Left lung (tissue), 10 donors: ENCODE results near the gene KLHL14. TPM values are rescaled to one million over a fixed set of nuclear protein-coding genes. Genes with fewer than 3 reads are reported as not detected.
A peak's percentile ranks its signal among the peaks of the same experiment; 100 is the strongest.

Experiments
- ATAC-seq: fragments of 200-7000 bp; cut with Tn5 transposase; one replicate; pipeline ENCODE4 v1.9.1; 2020; ENCODE audit warnings: moderate library complexity
- DNase-seq, 4 donors: peaks; one replicate each; pipeline ENCODE4 v3.0.0-alpha.2; 2013 to 2020
- H3K27ac ChIP-seq, 2 donors: fragments of 200-600 bp; sonication (generic) in 1 of 2; one replicate each; pipeline versions ENCODE4 v1.5.0 to v1.8.0; 2020 to 2021
- H3K27me3 ChIP-seq, 2 donors: fragments of 200-600 bp; sonication (generic) in 1 of 2; one replicate each; pipeline versions ENCODE4 v1.5.0 to v1.8.0; 2020 to 2021
- H3K36me3 ChIP-seq, 2 donors: fragments of 200-600 bp; sonication (generic) in 1 of 2; one replicate each; pipeline versions ENCODE4 v1.5.0 to v1.8.0; 2020 to 2021
- H3K4me1 ChIP-seq, 2 donors: fragments of 200-600 bp; one replicate each; pipeline ENCODE4 v1.8.0; 2021
- H3K4me3 ChIP-seq, 2 donors: fragments of 200-600 bp; sonication (generic) in 1 of 2; one replicate each; pipeline versions ENCODE4 v1.5.0 to v1.8.0; 2020 to 2021; ENCODE audit warnings: mild to moderate bottlenecking in 1 of 2
- H3K9me3 ChIP-seq, 2 donors: fragments of 200-600 bp; sonication (generic) in 1 of 2; one replicate each; pipeline versions ENCODE4 v1.5.0 to v1.8.0; 2020 to 2021
- intact Hi-C, 2 donors: fragments of 100-400 bp; cut with DNase I; formaldehyde crosslinking; loops; one replicate each; pipeline versions ENCODE4 v1.11.2 to v1.14.2; 2022
- polyA plus RNA-seq, 6 donors: library from polyadenylated mRNA; unstranded; fragments of 120-200 nt; gene quantifications; one replicate each; pipeline ENCODE4 v1.2.1, GENCODE V29; 2013; ENCODE audit not compliant: insufficient read length in 6 of 6
- total RNA-seq, 2 donors: library from RNA; stranded (reverse); fragmentation: NEBNext Ultra II Directional; extraction: Animal tissue kit (Norgen Biotek cat#: 25700); gene quantifications; one replicate each; pipeline ENCODE4 v1.2.1, GENCODE V29; 2021
- TF ChIP-seq, protein P1 (sequence below), 2 donors: fragments of 200-600 bp; sonication (generic) in 1 of 2; IDR thresholded peaks; one replicate each; pipeline versions ENCODE4 v1.5.0 to v1.8.0; 2021; ENCODE audit warnings: antibody characterized with exemption in 2 of 2
- donor health status: DM: no; HTN: yes; CAD: no.
- donor health status: DM: no; HTN: no; CAD: no.

Gene KLHL14
- total and polyA plus RNA-seq, 8 donors = 0.20 to 1.4 (median 1.2) TPM

DNA sequence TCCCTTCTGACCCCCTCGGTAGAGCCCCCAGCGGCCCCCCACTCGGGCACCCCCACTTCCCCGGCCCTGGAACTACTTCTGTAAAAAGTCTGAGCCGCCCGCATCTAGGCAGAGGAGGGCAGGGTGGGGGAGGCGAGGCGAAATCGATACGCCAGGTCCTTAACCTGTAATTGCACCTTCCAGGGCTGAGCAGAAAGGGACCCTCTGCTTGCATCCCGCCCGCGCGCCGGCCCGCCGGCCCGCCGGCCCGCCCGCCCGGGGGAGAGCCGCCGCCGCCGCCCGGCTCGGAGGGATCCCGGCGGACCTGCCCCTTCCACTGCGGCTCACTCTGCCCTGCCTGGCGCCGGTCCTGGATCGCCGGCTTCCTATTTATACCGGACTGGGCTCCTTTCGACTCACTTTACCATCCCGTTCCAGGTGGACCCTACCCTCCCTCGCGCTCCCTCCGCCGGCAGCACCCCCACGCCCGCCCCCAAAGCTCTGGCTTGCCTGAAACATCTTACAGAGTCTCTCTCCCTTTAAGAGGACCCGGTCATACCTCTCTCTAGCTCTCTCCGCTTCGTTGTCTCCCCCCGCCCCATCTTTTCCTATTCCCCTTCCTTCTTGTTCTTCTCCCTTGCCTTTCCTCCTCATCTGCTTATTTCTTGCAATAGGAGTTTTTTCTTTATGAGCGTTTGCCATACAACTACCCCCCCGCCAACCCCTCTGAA lies 797 bp downstream of the KLHL14 start:
- TF ChIP-seq, protein P1, sequence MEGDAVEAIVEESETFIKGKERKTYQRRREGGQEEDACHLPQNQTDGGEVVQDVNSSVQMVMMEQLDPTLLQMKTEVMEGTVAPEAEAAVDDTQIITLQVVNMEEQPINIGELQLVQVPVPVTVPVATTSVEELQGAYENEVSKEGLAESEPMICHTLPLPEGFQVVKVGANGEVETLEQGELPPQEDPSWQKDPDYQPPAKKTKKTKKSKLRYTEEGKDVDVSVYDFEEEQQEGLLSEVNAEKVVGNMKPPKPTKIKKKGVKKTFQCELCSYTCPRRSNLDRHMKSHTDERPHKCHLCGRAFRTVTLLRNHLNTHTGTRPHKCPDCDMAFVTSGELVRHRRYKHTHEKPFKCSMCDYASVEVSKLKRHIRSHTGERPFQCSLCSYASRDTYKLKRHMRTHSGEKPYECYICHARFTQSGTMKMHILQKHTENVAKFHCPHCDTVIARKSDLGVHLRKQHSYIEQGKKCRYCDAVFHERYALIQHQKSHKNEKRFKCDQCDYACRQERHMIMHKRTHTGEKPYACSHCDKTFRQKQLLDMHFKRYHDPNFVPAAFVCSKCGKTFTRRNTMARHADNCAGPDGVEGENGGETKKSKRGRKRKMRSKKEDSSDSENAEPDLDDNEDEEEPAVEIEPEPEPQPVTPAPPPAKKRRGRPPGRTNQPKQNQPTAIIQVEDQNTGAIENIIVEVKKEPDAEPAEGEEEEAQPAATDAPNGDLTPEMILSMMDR (IDR thresholded peaks at IDR 0.05) = no peak
- no peaks in the 10 kb centered on the region for H3K36me3 ChIP-seq
- intact Hi-C loops = no loop called here
- DNase-seq (peak in 1 of 4 donors; percentile 70), ATAC-seq (peak; percentile 39)
- peaks cover 3 to 18% of the 10 kb centered on the region in 2 donors for H3K4me1 ChIP-seq
- peak overlapping the region; percentile 11 to 27 for H3K4me3 ChIP-seq
- H3K9me3 ChIP-seq = no peaks in the 10 kb centered on the region
- peaks cover 40 to 61% of the 10 kb centered on the region in 2 donors for H3K27me3 ChIP-seq
- H3K27ac ChIP-seq = no peak overlapping the region

DNA sequence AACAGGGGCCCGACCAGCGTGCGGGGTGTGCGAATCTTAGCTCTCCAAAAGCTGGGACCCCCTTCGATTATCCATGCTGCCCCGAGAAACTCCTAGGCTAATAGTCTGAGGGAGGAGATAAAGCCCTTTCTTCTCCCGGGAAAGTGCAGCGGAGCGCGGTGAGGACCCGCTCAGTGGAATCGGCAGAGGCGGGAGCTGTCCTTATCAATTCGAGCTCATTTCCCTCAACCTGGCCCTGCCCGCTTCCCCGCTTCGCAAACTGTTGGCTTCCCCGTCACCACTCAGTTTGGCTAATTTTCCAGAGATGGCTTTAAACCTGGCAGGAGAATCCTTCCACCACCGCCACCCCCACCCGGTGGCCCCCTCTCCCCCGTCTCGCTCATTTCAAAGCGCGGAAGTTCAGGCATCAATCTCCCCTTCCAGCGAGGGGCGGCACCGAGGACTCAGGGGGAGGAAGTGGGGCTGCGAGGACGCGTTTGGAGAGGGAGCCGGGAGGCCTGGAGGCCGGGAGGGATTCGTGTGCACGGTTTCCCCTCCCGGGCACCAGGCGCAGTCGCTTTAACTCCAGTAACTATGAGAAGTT lies 1.6 kb downstream of the KLHL14 start:
- ATAC-seq (peak; percentile 50), DNase-seq (peak in 1 of 4 donors; percentile 51)
- Histone ChIP-seq H3K27ac (no peak overlapping the region), H3K36me3 (no peaks in the 10 kb centered on the region), H3K4me1 (peaks cover 3 to 18% of the 10 kb centered on the region in 2 donors), H3K27me3 (peaks cover 40 to 61% of the 10 kb centered on the region in 2 donors), H3K9me3 (no peaks in the 10 kb centered on the region), H3K4me3 (peak overlapping the region; percentile 11 to 27)
- intact Hi-C loops = no loop called here
- TF ChIP-seq, protein P1 (IDR thresholded peaks at IDR 0.05) = no peak

DNA sequence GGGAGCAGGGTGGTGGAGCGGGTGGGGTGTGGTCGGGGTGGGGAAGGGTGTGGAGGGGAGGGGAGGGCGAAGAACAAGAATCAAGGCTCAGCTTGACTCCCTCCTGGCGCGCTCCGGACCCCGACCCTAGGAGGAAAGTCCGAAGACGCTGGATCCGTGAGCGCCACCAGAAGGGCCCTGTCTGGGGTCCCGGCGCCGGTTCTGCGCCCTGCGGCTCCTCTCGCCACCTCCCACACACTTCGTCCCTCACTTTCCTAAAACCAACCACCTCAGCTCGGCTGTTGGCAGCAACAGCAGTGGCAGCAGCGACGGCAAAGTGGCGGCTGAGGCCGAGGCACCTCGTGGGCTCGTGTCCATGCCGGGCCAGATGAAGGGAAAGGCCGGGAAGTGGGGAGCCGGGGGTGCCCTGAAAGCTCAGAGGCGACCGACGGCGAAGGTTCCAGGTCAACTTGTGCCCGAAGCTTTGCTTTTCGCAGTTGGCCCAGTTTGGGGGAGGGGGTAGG lies 2.1 kb downstream of the KLHL14 start:
- Histone ChIP-seq H3K4me3 (peak overlapping the region; percentile 7 to 27), H3K9me3 (no peaks in the 10 kb centered on the region), H3K36me3 (no peaks in the 10 kb centered on the region), H3K27ac (no peak overlapping the region), H3K4me1 (peaks cover 3 to 18% of the 10 kb centered on the region in 2 donors), H3K27me3 (peaks cover 40 to 61% of the 10 kb centered on the region in 2 donors)
- peak in 1 of 4 donors; percentile 69 for DNase-seq
- intact Hi-C loops = no loop called here
- ATAC-seq = no peak
- TF ChIP-seq, protein P1 (IDR thresholded peaks at IDR 0.05) = no peak

DNA sequence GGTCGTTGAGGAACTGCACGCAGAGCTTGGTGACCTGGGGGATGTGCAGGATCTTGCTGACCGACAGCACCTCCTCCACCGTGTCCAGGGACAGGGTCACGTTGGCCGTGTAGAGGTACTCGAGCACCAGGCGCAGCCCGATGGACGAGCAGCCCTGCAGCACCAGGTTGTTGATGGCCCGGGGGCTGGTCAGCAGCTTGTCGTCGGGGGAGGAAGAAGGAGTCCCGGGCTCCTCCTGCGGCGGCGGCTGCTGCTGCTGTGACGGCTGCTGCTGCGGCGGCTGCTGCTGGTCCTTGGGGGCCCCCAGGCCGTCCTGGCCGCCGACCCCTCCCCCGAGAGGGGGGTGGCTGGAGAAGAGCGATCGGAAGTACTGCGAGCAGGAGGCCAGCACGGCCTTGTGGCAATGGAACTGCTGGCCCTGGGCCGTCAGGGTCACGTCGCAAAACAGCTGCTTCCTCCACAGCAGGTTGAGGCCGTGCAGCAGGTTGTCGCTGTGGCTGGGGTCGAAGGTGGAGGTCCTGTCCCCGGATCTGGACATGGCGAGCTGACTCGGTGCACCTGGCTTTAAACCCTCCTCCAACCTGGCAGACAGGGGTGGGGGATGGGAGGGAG lies 2.7 kb downstream of the KLHL14 start:
- Histone ChIP-seq H3K4me1 (peaks cover 3 to 18% of the 10 kb centered on the region in 2 donors), H3K27me3 (peaks cover 40 to 61% of the 10 kb centered on the region in 2 donors), H3K27ac (no peak overlapping the region), H3K36me3 (no peaks in the 10 kb centered on the region), H3K9me3 (no peaks in the 10 kb centered on the region), H3K4me3 (no peak overlapping the region)
- DNase-seq = peak in 1 of 4 donors; percentile 73
- intact Hi-C loops = no loop called here
- peak; percentile 34 for ATAC-seq
- TF ChIP-seq, protein P1 (IDR thresholded peaks at IDR 0.05) = no peak

DNA sequence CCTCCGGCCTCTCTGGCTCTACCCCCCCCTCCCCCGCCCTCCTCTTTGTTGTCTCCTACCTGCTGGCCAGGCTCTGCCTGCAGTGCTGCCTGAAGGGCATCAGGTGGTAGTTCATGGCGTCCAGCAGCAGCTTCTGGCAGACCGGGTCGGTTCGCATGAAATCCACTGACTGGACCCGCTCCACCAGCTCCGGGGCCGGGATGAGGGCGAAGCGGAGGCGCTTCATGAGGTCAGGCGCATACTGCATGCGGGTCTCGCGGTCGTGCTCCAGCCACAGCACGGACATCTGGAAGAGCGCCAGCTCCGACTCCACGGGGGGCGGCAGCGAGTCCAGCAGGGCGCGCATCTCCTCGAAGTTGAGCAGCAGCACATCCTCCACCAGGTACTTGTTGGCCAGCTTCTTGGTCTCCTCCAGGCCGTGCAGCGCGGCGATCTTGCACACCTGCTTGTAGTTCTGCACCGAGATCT lies 3.2 kb downstream of the KLHL14 start:
- no peaks in the 10 kb centered on the region for H3K9me3 ChIP-seq
- peaks cover 3 to 18% of the 10 kb centered on the region in 2 donors for H3K4me1 ChIP-seq
- TF ChIP-seq, protein P1 (IDR thresholded peaks at IDR 0.05) = no peak
- intact Hi-C loops = no loop called here
- DNase-seq (peak in 1 of 4 donors; percentile 69), ATAC-seq (no peak)
- H3K36me3 ChIP-seq = no peaks in the 10 kb centered on the region
- peaks cover 40 to 61% of the 10 kb centered on the region in 2 donors for H3K27me3 ChIP-seq
- no peak overlapping the region for H3K4me3 ChIP-seq
- no peak overlapping the region for H3K27ac ChIP-seq
